T-helper 1 cell treated with Interleukin-12 subunit alpha and Interleukin-12 subunit beta and Interleukin-4 antibody, amounts not matched to agents 30 μg/mL and 1 μg/mL, for 36 hours (primary cell): ENCODE measurements around the gene TPO.

Experiments used
- H3K27ac Mint-ChIP-seq: one replicate; pipeline ENCODE4 v1.8.0; 2021; ENCODE audit warnings: mild to moderate bottlenecking, mixed read lengths
- H3K27me3 Mint-ChIP-seq: one replicate; pipeline ENCODE4 v1.8.0; 2021; ENCODE audit warnings: low read depth, mixed read lengths
- H3K36me3 Mint-ChIP-seq: one replicate; pipeline ENCODE4 v1.8.0; 2021; ENCODE audit warnings: low read depth, mixed read lengths
- H3K4me1 Mint-ChIP-seq: one replicate; pipeline ENCODE4 v1.8.0; 2021; ENCODE audit warnings: low read depth, mixed read lengths
- H3K4me3 Mint-ChIP-seq: one replicate; pipeline ENCODE4 v1.8.0; 2021; ENCODE audit warnings: mild to moderate bottlenecking, moderate library complexity, mixed read lengths
- H3K9me3 Mint-ChIP-seq: one replicate; pipeline ENCODE4 v1.8.0; 2021; ENCODE audit warnings: mixed read lengths

Gene TPO

DNA sequence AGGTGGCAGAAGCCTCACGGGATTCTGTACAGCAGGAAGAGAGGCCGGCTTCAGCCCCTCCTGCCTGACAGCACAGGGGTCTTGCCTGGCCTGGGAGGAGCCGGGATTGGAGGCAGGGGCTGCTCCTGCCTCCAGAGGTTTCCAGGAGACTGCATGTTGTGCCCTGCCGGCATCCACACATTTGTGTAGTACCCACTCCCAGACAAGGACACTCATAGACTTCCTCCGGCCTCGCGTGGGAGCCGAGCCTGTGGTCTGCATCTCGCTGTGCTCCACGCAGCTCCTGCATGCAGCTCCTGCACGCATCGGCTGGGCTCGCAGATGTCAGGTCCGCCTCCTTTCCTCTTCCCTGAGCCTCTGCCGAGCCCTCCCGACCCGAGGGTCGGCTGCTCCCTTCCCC is 34.7 kb downstream of the TPO start:
- H3K27ac Mint-ChIP-seq, result no peak overlapping the region
- peaks cover 5% of the 10 kb centered on the region for H3K9me3 Mint-ChIP-seq
- no peak overlapping the region for H3K4me3 Mint-ChIP-seq
- no peaks in the 10 kb centered on the region for H3K4me1 Mint-ChIP-seq
- no peaks in the 10 kb centered on the region for H3K36me3 Mint-ChIP-seq
- peaks cover 6% of the 10 kb centered on the region for H3K27me3 Mint-ChIP-seq

GRCh38 chr2:1450915-1451314 is 37.7 kb downstream of the TPO start:
- Mint-ChIP-seq H3K4me1 (no peaks in the 10 kb centered on the region), H3K36me3 (no peaks in the 10 kb centered on the region), H3K4me3 (no peak overlapping the region), H3K9me3 (peaks cover 5% of the 10 kb centered on the region), H3K27me3 (peaks cover 6% of the 10 kb centered on the region), H3K27ac (no peak overlapping the region)

- Mint-ChIP-seq H3K27ac (no peak overlapping the region), H3K4me3 (no peak overlapping the region), H3K27me3 (peaks cover 6% of the 10 kb centered on the region), H3K36me3 (no peaks in the 10 kb centered on the region), H3K4me1 (no peaks in the 10 kb centered on the region), H3K9me3 (peaks cover 5% of the 10 kb centered on the region)
Measured at GRCh38 chr2:1451422-1451821, 38.2 kb downstream of the TPO start.

DNA sequence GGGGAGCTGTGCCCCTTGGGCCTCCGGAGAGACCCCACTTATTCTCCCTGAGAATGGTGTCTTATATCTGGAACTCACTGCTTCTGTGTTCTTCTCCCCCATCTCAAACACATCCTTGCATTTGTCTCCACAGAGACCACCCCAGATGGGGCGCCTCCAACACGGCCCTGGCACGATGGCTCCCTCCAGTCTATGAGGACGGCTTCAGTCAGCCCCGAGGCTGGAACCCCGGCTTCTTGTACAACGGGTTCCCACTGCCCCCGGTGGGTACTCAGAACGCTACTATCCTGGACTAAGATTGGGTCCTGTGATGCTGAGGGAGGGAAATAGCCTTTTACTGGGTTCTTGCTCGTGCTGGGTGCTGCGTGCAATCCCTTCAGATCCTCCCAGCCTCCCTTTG is 40.3 kb downstream of the TPO start:
- Mint-ChIP-seq H3K9me3 (peaks cover 5% of the 10 kb centered on the region), H3K27me3 (peaks cover 6% of the 10 kb centered on the region), H3K4me3 (no peak overlapping the region), H3K27ac (no peak overlapping the region), H3K36me3 (no peaks in the 10 kb centered on the region), H3K4me1 (no peaks in the 10 kb centered on the region)

GRCh38 chr2:1454346-1454745 is 41.1 kb downstream of the TPO start:
- H3K9me3 Mint-ChIP-seq, result peaks cover 5% of the 10 kb centered on the region
- H3K36me3 Mint-ChIP-seq, result no peaks in the 10 kb centered on the region

DNA sequence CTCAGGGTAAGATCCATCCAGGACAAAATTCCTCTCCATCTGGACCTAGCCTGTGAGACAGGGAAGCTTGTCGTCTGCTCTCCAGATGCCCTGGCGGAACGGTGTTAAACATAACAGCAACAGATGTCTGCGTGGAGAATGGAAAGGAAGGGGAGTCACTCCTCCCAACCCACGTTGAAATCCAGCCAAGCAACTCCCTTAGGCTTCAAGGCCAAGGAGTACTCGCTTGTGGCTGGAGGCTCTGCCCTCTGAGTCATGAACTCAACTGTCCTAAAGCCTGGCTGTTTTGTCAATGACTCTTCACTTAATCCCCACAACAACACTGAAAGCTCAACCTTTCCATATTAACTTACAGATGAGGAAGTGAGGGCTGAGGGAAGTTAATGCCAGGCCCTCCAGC is 42.2 kb downstream of the TPO start:
- Mint-ChIP-seq H3K9me3 (peaks cover 5% of the 10 kb centered on the region), H3K27me3 (peaks cover 6% of the 10 kb centered on the region), H3K4me3 (no peak overlapping the region), H3K27ac (no peak overlapping the region), H3K36me3 (no peaks in the 10 kb centered on the region), H3K4me1 (no peaks in the 10 kb centered on the region)

More at GRCh38 chr2:1454346-1454745, 41.1 kb downstream of the TPO start:
- Mint-ChIP-seq H3K4me3 (no peak overlapping the region), H3K27me3 (peaks cover 6% of the 10 kb centered on the region), H3K4me1 (no peaks in the 10 kb centered on the region), H3K27ac (no peak overlapping the region)

GRCh38 chr2:1458432-1458831 is 45.2 kb downstream of the TPO start:
- no peaks in the 10 kb centered on the region for H3K27me3 Mint-ChIP-seq
- no peaks in the 10 kb centered on the region for H3K4me1 Mint-ChIP-seq
- H3K4me3 Mint-ChIP-seq, result no peak overlapping the region
- no peaks in the 10 kb centered on the region for H3K36me3 Mint-ChIP-seq
- peaks cover 5% of the 10 kb centered on the region for H3K9me3 Mint-ChIP-seq
- no peak overlapping the region for H3K27ac Mint-ChIP-seq

DNA sequence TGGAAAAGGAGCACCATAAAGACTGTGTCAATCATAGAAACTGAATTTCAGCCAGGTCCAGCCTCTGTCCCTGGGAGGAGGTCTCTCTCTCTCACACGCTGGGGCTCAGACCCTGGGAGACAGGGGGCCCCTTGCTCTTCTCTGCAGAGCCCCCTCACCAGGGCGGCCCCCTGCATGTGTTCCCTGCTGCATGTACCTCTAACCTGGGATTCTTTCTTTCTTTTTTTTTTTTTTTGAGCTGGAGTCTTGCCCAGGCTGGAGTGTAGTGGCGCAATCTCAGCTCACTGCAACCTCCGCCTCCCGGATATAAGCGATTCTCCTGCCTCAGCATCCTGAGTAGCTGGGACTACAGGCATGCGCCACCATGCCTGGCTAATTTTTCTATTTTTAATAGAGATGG is 46.5 kb downstream of the TPO start:
- Mint-ChIP-seq H3K36me3 (no peaks in the 10 kb centered on the region), H3K27ac (no peak overlapping the region), H3K9me3 (peaks cover 5% of the 10 kb centered on the region), H3K4me1 (no peaks in the 10 kb centered on the region), H3K27me3 (no peaks in the 10 kb centered on the region), H3K4me3 (no peak overlapping the region)

DNA sequence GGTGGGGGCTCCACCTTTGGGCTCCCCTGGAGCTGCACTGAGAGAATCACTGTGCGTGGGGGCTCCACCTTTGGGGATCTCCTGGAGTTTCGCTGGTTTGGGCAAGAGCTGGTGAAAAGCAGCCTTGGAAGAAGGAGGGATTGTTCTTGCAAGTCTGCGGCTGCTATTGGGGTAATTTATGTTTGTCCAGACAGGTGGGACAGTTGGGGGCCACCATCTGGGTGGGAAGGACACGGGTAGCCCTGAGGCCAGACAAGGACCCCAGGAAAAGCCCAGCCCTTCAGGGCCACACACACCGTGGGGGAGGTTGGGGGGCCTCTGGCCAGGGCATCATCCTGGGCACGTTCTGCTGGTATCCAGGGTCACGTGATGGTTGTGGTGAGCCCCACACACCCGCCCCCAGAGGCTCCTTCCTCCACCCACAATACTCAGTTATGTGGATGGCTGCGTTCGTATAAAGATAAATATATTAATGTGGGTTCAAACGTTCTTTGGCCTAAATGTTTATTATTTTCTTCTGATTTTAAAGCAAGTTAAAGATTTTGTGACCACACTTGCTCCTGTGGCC is 47.7 kb downstream of the TPO start:
- Mint-ChIP-seq H3K9me3 (peaks cover 5% of the 10 kb centered on the region), H3K27me3 (no peaks in the 10 kb centered on the region), H3K36me3 (no peaks in the 10 kb centered on the region)

DNA sequence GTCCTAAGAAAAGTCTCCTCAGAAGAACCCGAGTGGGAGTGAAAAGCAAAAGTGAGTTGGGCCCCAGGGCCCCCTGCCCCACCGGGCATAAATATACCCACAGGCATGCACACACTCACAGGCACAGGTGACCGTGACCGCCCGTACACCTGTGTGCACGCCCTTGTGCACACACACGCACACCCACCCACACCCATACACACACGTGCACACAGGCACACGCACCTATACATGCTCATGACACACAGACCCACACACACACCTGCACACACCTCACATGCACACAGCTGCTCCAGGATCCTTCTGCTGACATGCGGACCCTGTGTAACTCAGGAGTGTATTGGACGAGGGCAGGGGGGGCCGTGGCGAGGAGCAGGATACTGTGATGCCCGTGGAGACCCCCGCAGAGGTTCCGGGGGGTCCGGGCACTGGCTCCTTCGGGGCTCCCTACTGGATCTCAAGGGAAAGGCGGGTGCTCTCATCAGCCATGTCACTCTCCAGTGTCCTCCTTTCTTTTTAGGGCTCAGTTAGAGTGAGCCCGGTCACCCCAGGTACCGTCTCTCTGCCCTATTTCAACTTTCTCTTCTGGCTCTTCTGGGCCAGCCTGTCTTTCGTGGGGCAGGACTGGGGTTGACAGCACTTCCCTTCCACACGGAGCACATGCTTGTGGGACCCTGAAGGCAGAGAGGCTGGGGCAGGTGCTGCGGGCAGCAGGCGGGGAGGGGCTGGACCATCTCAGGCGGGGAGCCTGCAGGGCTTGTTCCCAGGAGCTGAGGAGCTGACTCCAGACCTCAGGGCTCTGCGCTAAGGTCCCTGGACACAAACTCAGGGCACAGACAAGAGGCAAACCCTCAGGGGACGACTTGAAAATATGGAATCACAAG is 48.5 kb downstream of the TPO start:
- Mint-ChIP-seq H3K9me3 (peaks cover 5% of the 10 kb centered on the region), H3K4me3 (no peak overlapping the region), H3K27me3 (no peaks in the 10 kb centered on the region), H3K27ac (no peak overlapping the region), H3K4me1 (peaks cover under 1% of the 10 kb centered on the region), H3K36me3 (no peaks in the 10 kb centered on the region)

More for the DNA sequence above, 47.7 kb downstream of the TPO start:
- Mint-ChIP-seq H3K27ac (no peak overlapping the region), H3K4me1 (no peaks in the 10 kb centered on the region), H3K4me3 (no peak overlapping the region)

DNA sequence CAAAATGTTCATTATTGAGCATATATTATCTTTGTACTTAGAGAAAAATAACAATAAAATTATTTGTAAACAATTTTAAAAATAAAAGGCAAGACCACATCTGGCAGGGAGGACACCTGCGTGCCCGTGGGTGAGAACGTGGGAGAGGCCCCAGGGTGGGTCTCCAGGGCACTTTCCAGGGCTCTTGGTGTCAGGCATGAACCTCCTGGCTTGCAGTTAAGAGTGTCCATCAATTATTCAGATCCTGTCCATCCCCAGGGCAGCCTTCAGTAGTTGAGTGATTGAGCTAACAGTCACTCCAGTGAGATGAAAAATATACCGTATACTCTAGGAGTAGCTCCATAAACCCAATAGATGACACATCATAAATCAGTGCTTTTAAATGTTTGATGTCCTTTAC is 49.7 kb downstream of the TPO start:
- Mint-ChIP-seq H3K36me3 (no peaks in the 10 kb centered on the region), H3K4me1 (peaks cover 2% of the 10 kb centered on the region), H3K27me3 (no peaks in the 10 kb centered on the region), H3K4me3 (no peak overlapping the region), H3K9me3 (peaks cover 2% of the 10 kb centered on the region), H3K27ac (no peak overlapping the region)

GRCh38 chr2:1472350-1472749 is 59.1 kb downstream of the TPO start:
- peaks cover 16% of the 10 kb centered on the region for H3K9me3 Mint-ChIP-seq
- H3K27ac Mint-ChIP-seq, result no peak overlapping the region
- H3K4me1 Mint-ChIP-seq, result no peaks in the 10 kb centered on the region
- H3K4me3 Mint-ChIP-seq, result no peak overlapping the region
- H3K36me3 Mint-ChIP-seq, result no peaks in the 10 kb centered on the region
- H3K27me3 Mint-ChIP-seq, result peaks cover 6% of the 10 kb centered on the region

DNA sequence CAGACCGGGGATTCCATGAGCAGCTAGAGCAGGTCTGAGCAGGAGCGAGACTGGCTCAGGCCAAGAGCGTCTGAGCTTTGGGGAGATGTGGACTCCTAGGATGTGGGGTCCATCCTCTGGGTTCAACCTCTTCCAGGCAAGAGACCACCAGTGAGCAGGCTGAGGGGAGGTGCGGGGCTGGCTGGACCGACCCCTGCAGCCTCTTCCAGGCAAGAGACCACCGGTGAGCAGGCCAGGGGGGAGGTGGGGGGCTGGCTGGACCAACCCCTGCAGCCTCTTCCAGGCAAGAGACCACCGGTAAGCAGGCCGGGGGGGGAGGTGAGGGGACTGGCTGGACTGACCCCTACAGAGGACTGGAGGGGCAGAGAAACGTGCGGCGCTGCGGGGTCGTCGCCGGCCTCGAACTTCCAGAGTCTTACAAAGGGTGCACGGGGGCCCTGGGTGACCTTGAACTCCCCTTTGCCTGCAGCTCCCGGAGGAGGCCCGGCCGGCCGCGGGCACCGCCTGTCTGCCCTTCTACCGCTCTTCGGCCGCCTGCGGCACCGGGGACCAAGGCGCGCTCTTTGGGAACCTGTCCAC is 63.4 kb downstream of the TPO start:
- H3K36me3 Mint-ChIP-seq, result no peaks in the 10 kb centered on the region

DNA sequence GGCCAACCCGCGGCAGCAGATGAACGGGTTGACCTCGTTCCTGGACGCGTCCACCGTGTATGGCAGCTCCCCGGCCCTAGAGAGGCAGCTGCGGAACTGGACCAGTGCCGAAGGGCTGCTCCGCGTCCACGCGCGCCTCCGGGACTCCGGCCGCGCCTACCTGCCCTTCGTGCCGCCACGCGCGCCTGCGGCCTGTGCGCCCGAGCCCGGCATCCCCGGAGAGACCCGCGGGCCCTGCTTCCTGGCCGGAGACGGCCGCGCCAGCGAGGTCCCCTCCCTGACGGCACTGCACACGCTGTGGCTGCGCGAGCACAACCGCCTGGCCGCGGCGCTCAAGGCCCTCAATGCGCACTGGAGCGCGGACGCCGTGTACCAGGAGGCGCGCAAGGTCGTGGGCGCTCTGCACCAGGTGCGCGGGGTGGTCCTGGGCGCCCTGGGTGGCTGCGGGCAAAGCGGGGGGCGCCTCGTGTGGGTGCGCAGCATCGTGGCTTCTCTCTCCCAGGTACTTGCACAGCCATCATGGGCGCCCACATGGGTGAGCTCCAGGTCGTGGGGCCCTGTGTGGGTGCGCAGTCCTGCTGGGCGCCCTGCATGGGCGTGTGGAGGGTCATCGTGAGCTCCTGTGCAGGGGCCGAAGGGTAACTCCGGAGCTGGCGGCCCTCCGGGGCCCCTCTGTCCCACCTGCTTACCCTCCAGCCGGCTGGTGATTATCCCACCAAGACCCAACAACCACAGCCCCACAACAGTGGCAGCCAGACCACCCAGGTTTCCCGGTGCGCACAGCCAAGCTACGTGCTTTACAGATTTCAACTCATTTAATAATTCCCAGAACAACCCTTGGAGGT is 64.2 kb downstream of the TPO start:
- H3K4me1 Mint-ChIP-seq, result no peaks in the 10 kb centered on the region
- H3K27me3 Mint-ChIP-seq, result no peaks in the 10 kb centered on the region
- no peak overlapping the region for H3K4me3 Mint-ChIP-seq
- no peaks in the 10 kb centered on the region for H3K36me3 Mint-ChIP-seq
- no peak overlapping the region for H3K27ac Mint-ChIP-seq
- H3K9me3 Mint-ChIP-seq, result no peaks in the 10 kb centered on the region

More for the DNA sequence above, 63.4 kb downstream of the TPO start:
- Mint-ChIP-seq H3K4me3 (no peak overlapping the region), H3K4me1 (no peaks in the 10 kb centered on the region), H3K27me3 (no peaks in the 10 kb centered on the region), H3K27ac (no peak overlapping the region), H3K9me3 (no peaks in the 10 kb centered on the region)
